Activated T-helper 17 cell treated with anti-CD3 and anti-CD28 coated beads, Interleukin-2, amount 50 U/mL, for 72 hours (primary cell): Measurements from ENCODE around the gene PPIL4. TPM values are rescaled to one million over a fixed set of nuclear protein-coding genes. Genes with fewer than 3 reads are reported as not detected.
A peak's percentile ranks its signal among the peaks of the same experiment; 100 is the strongest.
"Not testable (repeated sequence)": the region's sequence is repeated elsewhere in the genome, so short reads cannot be mapped to it uniquely, and the experiment has no call there.

ENCODE experiments used
- ATAC-seq: fragments of 150-1000 bp; cut with Tn5 transposase; replicated peaks from 2 replicates; pipeline ENCODE4 v1.10.0; 2021; ENCODE audit warnings: mild to moderate bottlenecking, moderate library complexity
- H3K27ac Mint-ChIP-seq: one replicate; pipeline ENCODE4 v1.8.0; 2022; ENCODE audit warnings: mixed read lengths
- H3K27me3 Mint-ChIP-seq: one replicate; pipeline ENCODE4 v1.8.0; 2022; ENCODE audit warnings: mixed read lengths
- H3K36me3 Mint-ChIP-seq: one replicate; pipeline ENCODE4 v1.8.0; 2022; ENCODE audit warnings: low read depth, mild to moderate bottlenecking, mixed read lengths
- H3K4me1 Mint-ChIP-seq: one replicate; pipeline ENCODE4 v1.8.0; 2022; ENCODE audit warnings: mixed read lengths
- H3K4me3 Mint-ChIP-seq: one replicate; pipeline ENCODE4 v1.8.0; 2022; ENCODE audit warnings: mild to moderate bottlenecking, mixed read lengths
- H3K9me3 Mint-ChIP-seq: one replicate; pipeline ENCODE4 v1.8.0; 2022; ENCODE audit warnings: mixed read lengths
- total RNA-seq, 2 donors: library from RNA; stranded (reverse); gene quantifications; one replicate each; pipeline ENCODE4 v1.2.3, GENCODE V29; 2022

Gene PPIL4
- total RNA-seq, 2 donors from 2014 or later, result 19.8 to 24.7 TPM

DNA sequence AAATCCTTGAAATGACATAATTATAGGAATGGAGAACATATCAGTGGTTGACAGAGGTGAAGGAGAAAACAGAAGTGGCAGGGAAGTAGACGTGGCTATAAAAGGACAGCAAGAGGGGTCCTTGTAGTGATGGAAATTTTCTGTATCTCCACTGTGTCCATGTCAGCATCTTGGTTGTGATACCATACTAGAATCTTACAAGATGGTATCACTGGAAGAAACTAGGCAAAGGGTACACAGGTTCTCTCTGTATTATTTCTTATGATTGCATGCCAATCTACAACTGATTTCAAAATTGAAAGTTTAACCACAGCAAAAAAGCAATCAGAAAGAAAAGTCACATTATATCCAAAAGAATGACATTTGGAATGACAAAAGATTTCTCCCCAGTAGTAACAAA, 44.6 kb downstream of the PPIL4 start:
- ATAC-seq, result peak; percentile 25
- peak overlapping the region; percentile 65 for H3K27ac Mint-ChIP-seq
- H3K4me3 Mint-ChIP-seq, result peak overlapping the region; percentile 65
- H3K27me3 Mint-ChIP-seq, result no peaks in the 10 kb centered on the region
- no peaks in the 10 kb centered on the region for H3K9me3 Mint-ChIP-seq
- peaks cover 45% of the 10 kb centered on the region for H3K4me1 Mint-ChIP-seq
- peaks cover 74% of the 10 kb centered on the region for H3K36me3 Mint-ChIP-seq

DNA sequence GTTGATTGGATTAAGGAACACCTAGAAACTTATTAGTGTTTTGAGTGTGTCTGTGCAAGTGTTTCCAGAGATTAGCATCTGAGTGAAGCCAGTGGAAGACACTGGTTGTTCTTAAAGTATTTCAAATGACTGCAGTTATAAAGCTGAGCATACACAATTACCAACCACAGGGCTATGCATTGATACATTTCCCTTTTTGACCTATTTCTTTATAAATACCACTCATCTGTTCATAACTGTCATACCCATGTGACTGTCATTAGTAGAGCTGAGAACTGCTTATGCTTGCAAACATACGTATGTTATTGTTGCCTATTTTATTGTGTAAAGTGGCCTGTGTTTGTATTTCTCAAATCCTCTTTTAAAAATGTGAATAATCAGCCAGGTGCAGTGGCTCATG, 45.7 kb downstream of the PPIL4 start:
- peak overlapping the region; percentile 99 for H3K27ac Mint-ChIP-seq
- H3K27me3 Mint-ChIP-seq, result no peaks in the 10 kb centered on the region
- ATAC-seq, result peak; percentile 28
- peaks cover 72% of the 10 kb centered on the region for H3K36me3 Mint-ChIP-seq
- peak overlapping the region; percentile 95 for H3K4me3 Mint-ChIP-seq
- peaks cover 49% of the 10 kb centered on the region for H3K4me1 Mint-ChIP-seq
- no peaks in the 10 kb centered on the region for H3K9me3 Mint-ChIP-seq

- peak; percentile 11 for ATAC-seq
- Mint-ChIP-seq H3K4me1 (peaks cover 52% of the 10 kb centered on the region), H3K27ac (peak overlapping the region; percentile 99), H3K36me3 (peaks cover 72% of the 10 kb centered on the region), H3K4me3 (peak overlapping the region; percentile 95), H3K9me3 (no peaks in the 10 kb centered on the region), H3K27me3 (no peaks in the 10 kb centered on the region)
These were observed 46.8 kb downstream of the PPIL4 start for GRCh38 chr6:149499066-149499465.

DNA sequence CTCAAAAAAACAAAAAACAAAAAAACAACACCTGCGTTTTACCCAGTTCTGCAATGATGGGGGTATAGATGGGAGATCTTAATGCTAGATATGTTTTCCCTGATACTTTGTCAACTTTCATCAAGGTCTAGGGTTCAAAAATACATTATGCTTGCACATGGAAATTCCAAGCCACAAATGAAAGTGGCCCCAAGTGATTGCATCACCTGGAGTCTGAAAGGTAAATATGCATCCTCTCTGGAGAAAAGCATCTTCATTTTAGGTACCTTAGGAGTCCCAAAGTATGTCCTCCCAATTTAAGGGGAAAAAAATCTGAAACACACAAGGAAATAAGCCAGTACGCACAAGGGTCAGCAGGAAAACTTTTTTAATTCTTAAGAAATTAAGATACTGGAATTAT, 48.5 kb downstream of the PPIL4 start:
- peak overlapping the region; percentile 95 for H3K4me3 Mint-ChIP-seq
- H3K4me1 Mint-ChIP-seq, result peaks cover 62% of the 10 kb centered on the region

GRCh38 chr6:149496597-149496996, 49.2 kb downstream of the PPIL4 start:
- Mint-ChIP-seq H3K27ac (peak overlapping the region; percentile 99), H3K4me3 (peak overlapping the region; percentile 95), H3K36me3 (peaks cover 56% of the 10 kb centered on the region), H3K4me1 (peaks cover 58% of the 10 kb centered on the region)
- peak; percentile 56 for ATAC-seq
- H3K9me3 Mint-ChIP-seq, H3K27me3 Mint-ChIP-seq: not testable (repeated sequence)

More for the DNA sequence above, 48.5 kb downstream of the PPIL4 start:
- Mint-ChIP-seq H3K27ac (peak overlapping the region; percentile 99), H3K36me3 (peaks cover 63% of the 10 kb centered on the region), H3K9me3 (no peaks in the 10 kb centered on the region), H3K27me3 (no peaks in the 10 kb centered on the region)
- ATAC-seq, result no peak

GRCh38 chr6:149495349-149496016, 50.4 kb downstream of the PPIL4 start:
- Mint-ChIP-seq H3K4me3 (peak overlapping the region; percentile 95), H3K36me3 (peaks cover 48% of the 10 kb centered on the region), H3K4me1 (peaks cover 52% of the 10 kb centered on the region), H3K27ac (peak overlapping the region; percentile 99)
- not testable (repeated sequence) for H3K27me3 Mint-ChIP-seq, H3K9me3 Mint-ChIP-seq
- ATAC-seq, result peak; percentile 33

DNA sequence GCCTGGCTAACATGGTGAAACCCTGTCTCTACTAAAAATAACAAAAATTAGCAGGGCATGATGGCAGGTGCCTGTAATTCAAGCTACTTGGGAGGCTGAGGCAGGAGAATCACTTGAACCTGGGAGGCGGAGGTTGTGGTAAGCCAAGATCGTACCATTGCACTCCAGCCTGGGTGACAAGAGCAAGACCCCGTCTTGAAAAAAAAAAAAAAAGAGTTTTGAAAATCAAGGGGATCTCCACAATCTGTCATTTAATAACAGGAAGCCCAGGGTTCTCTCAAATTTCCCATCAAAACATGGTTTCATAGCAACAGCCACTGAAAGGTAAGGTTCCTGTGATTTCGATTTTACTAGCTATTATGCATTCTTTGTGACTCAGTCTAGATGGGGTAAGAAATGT, 51.0 kb downstream of the PPIL4 start:
- peaks cover 41% of the 10 kb centered on the region for H3K36me3 Mint-ChIP-seq
- peaks cover 48% of the 10 kb centered on the region for H3K4me1 Mint-ChIP-seq
- H3K4me3 Mint-ChIP-seq, result peak overlapping the region; percentile 95
- H3K9me3 Mint-ChIP-seq, H3K27me3 Mint-ChIP-seq: not testable (repeated sequence)
- ATAC-seq, result peak; percentile 73
- H3K27ac Mint-ChIP-seq, result peak overlapping the region; percentile 99

DNA sequence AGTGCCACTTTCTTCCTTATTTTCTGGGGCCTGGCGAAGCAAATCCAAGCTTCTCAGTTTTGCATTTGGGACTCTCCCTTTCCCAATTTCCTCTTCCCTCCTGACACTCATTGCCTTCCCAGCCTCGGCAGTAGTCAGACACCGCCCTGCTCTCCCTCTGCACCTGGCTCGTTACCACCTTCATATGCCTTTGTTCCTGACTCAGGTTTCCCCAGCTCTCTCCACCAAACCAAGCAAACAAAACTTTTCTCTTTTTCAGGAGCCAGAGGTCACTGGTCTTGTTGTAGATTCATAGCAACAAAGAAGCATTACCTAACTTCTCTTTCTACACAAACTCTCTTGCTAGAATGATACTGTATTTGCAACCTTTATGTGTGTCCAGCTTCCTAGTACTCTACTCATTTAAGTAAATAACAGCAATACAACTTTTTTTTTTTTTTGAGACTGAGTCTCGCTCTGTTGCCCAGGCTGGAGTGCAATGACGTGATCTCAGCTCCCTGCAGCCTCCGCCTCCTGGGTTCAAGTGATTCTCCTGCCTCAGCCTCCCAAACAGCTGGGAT, 52.0 kb downstream of the PPIL4 start:
- Mint-ChIP-seq H3K4me1 (peaks cover 45% of the 10 kb centered on the region), H3K36me3 (peaks cover 40% of the 10 kb centered on the region), H3K9me3 (no peaks in the 10 kb centered on the region), H3K27ac (peak overlapping the region; percentile 99), H3K4me3 (peak overlapping the region; percentile 95), H3K27me3 (no peaks in the 10 kb centered on the region)
- ATAC-seq, result no peak

DNA sequence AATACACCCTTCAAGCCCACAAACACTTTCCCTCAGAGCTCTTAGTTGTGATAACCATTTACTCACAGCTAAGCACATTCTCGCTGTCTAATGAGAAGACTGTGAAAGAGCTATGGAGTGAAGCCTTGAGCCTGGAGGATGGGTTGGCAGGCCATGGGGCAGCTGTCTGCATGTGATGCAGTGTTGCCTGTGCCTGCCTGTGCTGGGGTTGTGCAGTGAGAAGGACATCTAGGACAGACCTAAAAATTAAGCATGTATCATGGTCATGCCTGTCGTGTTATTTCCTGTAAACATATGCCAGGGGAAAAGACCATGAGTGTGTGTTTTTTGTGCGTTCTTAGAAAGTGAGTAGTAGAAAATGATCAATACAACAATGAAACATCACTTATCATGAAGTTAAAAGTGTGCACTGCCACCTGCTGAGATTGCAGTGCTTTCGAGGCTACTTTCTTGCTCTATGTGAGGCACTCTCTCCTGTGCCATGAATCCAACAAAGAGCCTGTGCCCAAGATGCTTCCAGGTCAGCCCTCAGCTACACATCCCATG, 53.0 kb downstream of the PPIL4 start:
- H3K27me3 Mint-ChIP-seq, result no peaks in the 10 kb centered on the region
- H3K4me3 Mint-ChIP-seq, result peak overlapping the region; percentile 95
- peaks cover 44% of the 10 kb centered on the region for H3K4me1 Mint-ChIP-seq
- peak overlapping the region; percentile 99 for H3K27ac Mint-ChIP-seq
- H3K9me3 Mint-ChIP-seq, result no peaks in the 10 kb centered on the region
- H3K36me3 Mint-ChIP-seq, result peaks cover 37% of the 10 kb centered on the region
- ATAC-seq, result peak; percentile 11

GRCh38 chr6:149489967-149490366, 55.9 kb downstream of the PPIL4 start:
- Mint-ChIP-seq H3K4me1 (peaks cover 38% of the 10 kb centered on the region), H3K36me3 (peaks cover 16% of the 10 kb centered on the region), H3K27me3 (no peaks in the 10 kb centered on the region), H3K27ac (no peak overlapping the region), H3K9me3 (peaks cover 4% of the 10 kb centered on the region), H3K4me3 (no peak overlapping the region)
- ATAC-seq, result no peak

DNA sequence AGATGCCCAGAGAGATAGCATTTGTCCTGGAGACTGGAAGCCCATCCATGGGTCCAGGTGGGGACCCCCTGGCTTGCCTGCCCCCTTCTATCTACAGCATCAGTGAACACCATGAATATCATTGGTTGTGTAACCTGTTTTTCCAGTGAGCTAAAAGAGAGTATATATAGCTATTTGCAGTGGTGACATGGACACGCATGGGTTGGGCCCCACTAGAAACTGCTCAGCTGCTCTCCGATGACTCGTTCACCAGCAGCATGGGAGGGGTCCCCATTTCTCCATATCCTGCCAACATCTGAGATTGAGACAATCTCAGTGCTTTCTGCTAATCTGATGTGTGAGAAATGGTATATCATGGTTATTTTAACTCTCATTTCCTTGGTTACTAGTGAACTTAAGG, 57.0 kb downstream of the PPIL4 start:
- Mint-ChIP-seq H3K9me3 (peaks cover 4% of the 10 kb centered on the region), H3K4me3 (peak overlapping the region; percentile 42), H3K4me1 (peaks cover 33% of the 10 kb centered on the region), H3K27ac (peak overlapping the region; percentile 76), H3K27me3 (no peaks in the 10 kb centered on the region), H3K36me3 (peaks cover 18% of the 10 kb centered on the region)
- ATAC-seq, result no peak

DNA sequence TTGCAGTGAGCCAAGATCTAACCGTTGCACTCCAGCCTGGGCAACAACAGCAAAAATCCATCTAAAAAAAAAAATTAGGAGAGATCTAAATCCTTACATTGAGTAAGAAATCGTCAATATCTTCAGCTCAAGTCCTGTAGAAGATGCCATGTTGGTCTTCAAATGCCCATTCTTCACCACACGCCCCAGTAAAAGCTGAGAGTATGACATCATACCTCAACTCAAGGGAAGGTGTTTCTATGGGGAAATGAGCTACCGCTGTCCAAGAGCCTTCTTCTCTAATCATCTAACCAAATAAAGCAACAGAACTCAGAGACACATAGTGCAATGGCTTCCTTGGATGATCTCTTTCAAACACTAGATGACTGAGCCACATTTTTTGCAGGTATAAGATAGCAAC, 58.5 kb downstream of the PPIL4 start:
- peak overlapping the region; percentile 90 for H3K4me3 Mint-ChIP-seq
- peaks cover 33% of the 10 kb centered on the region for H3K36me3 Mint-ChIP-seq
- H3K27ac Mint-ChIP-seq, result peak overlapping the region; percentile 76
- H3K4me1 Mint-ChIP-seq, result peaks cover 20% of the 10 kb centered on the region
- H3K27me3 Mint-ChIP-seq, result no peaks in the 10 kb centered on the region
- peaks cover 4% of the 10 kb centered on the region for H3K9me3 Mint-ChIP-seq
- no peak for ATAC-seq

- Mint-ChIP-seq H3K4me1 (peaks cover 28% of the 10 kb centered on the region), H3K9me3 (peaks cover 4% of the 10 kb centered on the region), H3K36me3 (peaks cover 56% of the 10 kb centered on the region), H3K27me3 (no peaks in the 10 kb centered on the region), H3K27ac (peak within 1 kb of the TSS; percentile 98), H3K4me3 (peak within 1 kb of the TSS; percentile 90)
- ATAC-seq, result peak; percentile 79
These were observed 60.8 kb downstream of the PPIL4 start, which contains the start of gene ZC3H12D for GRCh38 chr6:149484733-149485700. ZC3H12D (minus strand) TSS chr6:149485014; CDS start chr6:149474543, 10,471 bp downstream.
